NCI-H128 (cell line): Measurements from ENCODE around the gene C11orf87.

Experiments
- DNase-seq: peaks from one replicate; lab custom pipeline; 2025; ENCODE audit not compliant: unreplicated experiment; lab: John Stamatoyannopoulos, UW

Gene C11orf87

GRCh38 chr11:109439684-109440083 is 17.7 kb downstream of the C11orf87 start:
- no peak for DNase-seq

GRCh38 chr11:109443052-109443451 is 21.1 kb downstream of the C11orf87 start:
- no peak for DNase-seq

GRCh38 chr11:109454857-109455256 is 32.9 kb downstream of the C11orf87 start:
- no peak for DNase-seq
